ENCODE measurements around the gene BICD1. TPM values are rescaled to one million over a fixed set of nuclear protein-coding genes. Genes with fewer than 3 reads are reported as not detected.

Gene BICD1
- total RNA-seq, 1 donor from 2014 or later, result 6.1 TPM

DNA sequence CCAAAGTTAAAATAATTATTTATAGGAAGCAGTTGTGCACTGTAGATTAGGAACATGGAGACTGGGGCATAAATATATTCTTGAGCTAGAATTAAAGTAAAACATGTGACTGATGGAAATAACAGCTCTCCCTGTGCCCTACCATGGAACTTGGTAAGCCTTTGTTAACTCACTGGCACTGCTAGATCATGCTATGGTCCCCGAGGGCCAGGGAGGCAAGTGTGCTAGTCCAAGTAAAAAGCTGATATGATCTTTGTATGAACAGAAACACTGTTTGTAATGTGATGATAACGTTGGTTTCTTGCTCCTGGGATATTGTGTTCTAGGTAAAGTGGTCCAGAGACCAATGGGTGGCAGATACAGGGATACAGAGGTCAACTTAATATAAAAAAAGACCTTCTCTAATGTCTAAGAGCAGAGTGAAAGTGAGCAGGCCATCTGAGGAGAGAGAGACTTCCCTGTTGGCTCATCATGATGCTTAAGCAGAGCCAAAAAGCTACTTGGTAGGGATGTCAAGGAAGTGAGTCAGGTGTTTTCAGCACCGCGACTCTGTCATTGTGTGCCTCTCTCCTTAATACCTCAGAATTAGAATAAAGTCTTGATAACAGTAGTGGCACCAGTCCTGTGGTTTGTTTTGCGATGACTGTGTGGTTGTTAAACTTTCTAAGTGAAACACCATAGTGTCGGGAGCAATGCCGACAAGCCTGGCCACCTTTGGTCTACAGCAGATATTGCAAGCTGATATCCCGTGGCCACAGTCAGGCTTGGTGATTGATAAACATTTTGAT lies 27.6 kb downstream of the BICD1 start:
- Histone ChIP-seq H3K27me3 (ENCODE audit: control insufficient read depth, insufficient read depth, low read length) (no peaks in the 10 kb centered on the region), H3K36me3 (ENCODE audit: control insufficient read depth, insufficient read depth, low read length) (no peaks in the 10 kb centered on the region), H3K4me3 (ENCODE audit: low read depth, low read length) (no peak overlapping the region)
- DNase-seq (ENCODE audit: low read depth) (peak; percentile 37), FAIRE-seq (no peak)
- TF ChIP-seq, protein P1, sequence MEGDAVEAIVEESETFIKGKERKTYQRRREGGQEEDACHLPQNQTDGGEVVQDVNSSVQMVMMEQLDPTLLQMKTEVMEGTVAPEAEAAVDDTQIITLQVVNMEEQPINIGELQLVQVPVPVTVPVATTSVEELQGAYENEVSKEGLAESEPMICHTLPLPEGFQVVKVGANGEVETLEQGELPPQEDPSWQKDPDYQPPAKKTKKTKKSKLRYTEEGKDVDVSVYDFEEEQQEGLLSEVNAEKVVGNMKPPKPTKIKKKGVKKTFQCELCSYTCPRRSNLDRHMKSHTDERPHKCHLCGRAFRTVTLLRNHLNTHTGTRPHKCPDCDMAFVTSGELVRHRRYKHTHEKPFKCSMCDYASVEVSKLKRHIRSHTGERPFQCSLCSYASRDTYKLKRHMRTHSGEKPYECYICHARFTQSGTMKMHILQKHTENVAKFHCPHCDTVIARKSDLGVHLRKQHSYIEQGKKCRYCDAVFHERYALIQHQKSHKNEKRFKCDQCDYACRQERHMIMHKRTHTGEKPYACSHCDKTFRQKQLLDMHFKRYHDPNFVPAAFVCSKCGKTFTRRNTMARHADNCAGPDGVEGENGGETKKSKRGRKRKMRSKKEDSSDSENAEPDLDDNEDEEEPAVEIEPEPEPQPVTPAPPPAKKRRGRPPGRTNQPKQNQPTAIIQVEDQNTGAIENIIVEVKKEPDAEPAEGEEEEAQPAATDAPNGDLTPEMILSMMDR (IDR thresholded peaks at IDR 0.05; ENCODE audit: insufficient read depth, low read length, severe bottlenecking), result no peak

DNA sequence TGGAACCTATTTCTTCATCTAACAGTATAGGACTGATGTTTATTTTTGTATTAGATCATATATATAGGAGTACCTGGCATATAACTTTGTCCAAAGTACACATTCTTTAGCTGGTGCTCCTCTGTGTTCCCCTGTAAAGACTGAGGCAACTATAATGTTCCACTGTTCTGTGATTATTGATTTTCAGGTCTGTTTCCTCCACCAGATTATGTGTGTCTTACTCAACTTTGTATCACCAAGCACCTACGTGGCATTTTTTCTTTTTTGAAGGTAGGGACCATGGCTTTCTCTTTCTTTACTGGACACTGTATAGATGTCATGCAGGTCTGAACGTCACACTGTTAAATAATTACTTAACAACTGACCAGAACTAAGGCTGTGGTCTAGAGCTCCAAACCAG lies 29.3 kb downstream of the BICD1 start:
- FAIRE-seq, result no peak
- DNase-seq (ENCODE audit: low read depth), result no peak
- Histone ChIP-seq H3K27me3 (ENCODE audit: control insufficient read depth, insufficient read depth, low read length) (no peaks in the 10 kb centered on the region), H3K4me3 (ENCODE audit: low read depth, low read length) (no peak overlapping the region), H3K36me3 (ENCODE audit: control insufficient read depth, insufficient read depth, low read length) (no peaks in the 10 kb centered on the region)
- TF ChIP-seq, protein P1 (IDR thresholded peaks at IDR 0.05; ENCODE audit: insufficient read depth, low read length, severe bottlenecking), result no peak

DNA sequence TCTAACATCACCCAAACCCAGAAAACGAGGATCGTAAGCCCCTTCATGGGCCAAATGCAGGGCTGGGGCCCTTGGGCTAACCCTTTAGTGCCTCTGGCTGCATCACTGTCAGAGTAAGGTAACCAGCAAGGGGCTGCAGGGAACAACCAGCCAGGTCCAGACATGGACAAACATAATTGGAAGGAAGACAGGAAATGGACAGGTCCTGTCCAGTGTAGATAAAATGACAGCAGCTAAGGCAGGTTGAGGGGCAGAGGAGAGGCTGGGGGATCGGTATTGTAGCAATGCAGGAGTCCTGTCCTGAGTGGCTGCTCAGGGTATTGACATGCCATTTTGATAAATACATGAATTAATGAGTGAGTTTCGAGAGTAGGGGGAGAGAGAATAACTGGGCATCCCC lies 29.8 kb downstream of the BICD1 start:
- FAIRE-seq, result no peak
- Histone ChIP-seq H3K27me3 (ENCODE audit: control insufficient read depth, insufficient read depth, low read length) (no peaks in the 10 kb centered on the region), H3K36me3 (ENCODE audit: control insufficient read depth, insufficient read depth, low read length) (no peaks in the 10 kb centered on the region), H3K4me3 (ENCODE audit: low read depth, low read length) (no peak overlapping the region)
- TF ChIP-seq, protein P1 (IDR thresholded peaks at IDR 0.05; ENCODE audit: insufficient read depth, low read length, severe bottlenecking), result no peak
- DNase-seq (ENCODE audit: low read depth), result no peak

DNA sequence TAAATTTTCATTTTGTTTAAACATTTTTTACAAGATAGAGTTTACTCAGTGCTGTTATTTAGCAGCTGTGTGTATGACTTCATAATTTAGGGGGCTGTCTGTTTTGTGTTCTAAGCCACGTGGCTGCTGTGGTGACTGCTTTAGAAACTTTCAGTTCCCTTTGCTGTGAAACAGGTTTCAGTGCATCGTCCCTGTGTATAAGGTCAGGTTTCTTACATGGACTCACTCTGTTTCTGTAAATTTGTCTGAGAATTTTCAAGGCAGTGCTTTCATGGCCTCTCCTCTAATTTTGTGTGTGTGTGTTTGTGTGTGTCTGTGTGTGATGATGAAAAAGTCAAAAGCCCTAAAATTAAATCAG lies 32.4 kb downstream of the BICD1 start:
- TF ChIP-seq, protein P1 (IDR thresholded peaks at IDR 0.05; ENCODE audit: insufficient read depth, low read length, severe bottlenecking), result no peak
- H3K4me3 ChIP-seq (ENCODE audit: low read depth, low read length), result no peak overlapping the region
- H3K36me3 ChIP-seq (ENCODE audit: control insufficient read depth, insufficient read depth, low read length), result no peaks in the 10 kb centered on the region
- DNase-seq (ENCODE audit: low read depth) (no peak), FAIRE-seq (no peak)
- no peaks in the 10 kb centered on the region for H3K27me3 ChIP-seq (ENCODE audit: control insufficient read depth, insufficient read depth, low read length)

DNA sequence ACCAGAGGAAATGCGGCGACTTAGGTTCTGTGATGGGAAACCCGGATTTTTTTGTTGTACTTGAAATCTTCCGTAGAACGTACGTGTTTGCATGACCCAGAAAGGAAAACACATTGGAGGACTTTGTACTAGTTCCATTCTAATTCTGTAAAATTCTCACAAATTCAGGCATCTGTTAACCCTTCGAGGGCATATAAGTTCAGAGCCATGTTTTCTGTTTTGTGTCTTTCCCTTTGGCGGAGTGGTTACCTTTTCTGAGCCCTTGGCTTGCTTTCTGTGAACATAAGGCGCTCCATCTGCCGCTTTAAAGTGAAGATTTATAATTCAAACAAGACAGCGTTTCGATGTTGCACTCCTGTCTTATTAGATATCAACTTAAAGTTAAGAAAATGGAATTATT lies 34.2 kb downstream of the BICD1 start:
- TF ChIP-seq, protein P1 (IDR thresholded peaks at IDR 0.05; ENCODE audit: insufficient read depth, low read length, severe bottlenecking), result no peak
- Histone ChIP-seq H3K27me3 (ENCODE audit: control insufficient read depth, insufficient read depth, low read length) (no peaks in the 10 kb centered on the region), H3K4me3 (ENCODE audit: low read depth, low read length) (no peak overlapping the region), H3K36me3 (ENCODE audit: control insufficient read depth, insufficient read depth, low read length) (no peaks in the 10 kb centered on the region)
- FAIRE-seq (no peak), DNase-seq (ENCODE audit: low read depth) (no peak)

DNA sequence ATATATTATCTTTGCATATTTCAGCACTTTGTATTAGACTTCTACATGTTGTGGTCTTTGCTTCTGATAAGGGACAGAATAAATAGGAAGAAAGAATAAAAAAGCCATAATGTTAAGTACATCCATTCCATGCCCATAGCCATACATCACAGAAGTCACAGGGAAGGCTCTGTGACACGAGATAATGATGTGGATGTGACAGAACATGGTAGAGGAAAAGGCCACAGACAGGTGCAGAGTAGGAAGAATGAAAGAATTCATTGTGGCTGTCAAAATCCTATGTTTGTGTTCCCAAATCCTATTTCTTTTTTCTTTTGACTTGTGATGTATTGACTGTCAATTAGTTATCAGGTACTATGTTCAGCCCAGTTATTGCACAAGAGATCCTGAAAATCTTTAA lies 38.4 kb downstream of the BICD1 start:
- TF ChIP-seq, protein P1 (IDR thresholded peaks at IDR 0.05; ENCODE audit: insufficient read depth, low read length, severe bottlenecking), result no peak
- Histone ChIP-seq H3K4me3 (ENCODE audit: low read depth, low read length) (no peak overlapping the region), H3K27me3 (ENCODE audit: control insufficient read depth, insufficient read depth, low read length) (no peaks in the 10 kb centered on the region), H3K36me3 (ENCODE audit: control insufficient read depth, insufficient read depth, low read length) (no peaks in the 10 kb centered on the region)
- FAIRE-seq (no peak), DNase-seq (ENCODE audit: low read depth) (no peak)
